HepG2 (cell line): ENCODE data around the gene GMFB. TPM values are rescaled to one million over a fixed set of nuclear protein-coding genes. Genes with fewer than 3 reads are reported as not detected.

Source experiments
- FOSL1 ChIP-seq: sonication (generic); formaldehyde crosslinking; IDR thresholded peaks from 2 replicates; pipeline ENCODE4 v1.9.0; 2021; ENCODE audit warnings: missing genetic modification reagents, borderline replicate concordance
- GABPA ChIP-seq, 2 experiments: IDR thresholded peaks; 2 replicates each; pipeline ENCODE4 v1.6.1; 2011 to 2016; ENCODE audit warnings: low read depth in 2 of 2, low read length in 1 of 2, missing biosample characterization in 1 of 2, missing genetic modification characterization in 1 of 2
- PAX8 ChIP-seq: sonication (generic); formaldehyde crosslinking; IDR thresholded peaks from 2 replicates; pipeline ENCODE4 v1.8.0; 2022; ENCODE audit warnings: mild to moderate bottlenecking, missing genetic modification reagents, borderline replicate concordance
- POLR2A ChIP-seq, 2 experiments: IDR thresholded peaks; 2 replicates each; pipeline ENCODE4 v1.6.1; 2011; ENCODE audit warnings: low read depth in 2 of 2, low read length in 2 of 2, mild to moderate bottlenecking in 1 of 2, moderate library complexity in 1 of 2; ENCODE audit not compliant: insufficient read depth in 1 of 2
- ZFP82 ChIP-seq: sonication (generic); formaldehyde crosslinking; IDR thresholded peaks from 2 replicates; pipeline ENCODE4 v1.5.1; 2020; ENCODE audit warnings: mild to moderate bottlenecking, missing genetic modification reagents, borderline replicate concordance
- ZNF3 ChIP-seq: IDR thresholded peaks from 2 replicates; pipeline ENCODE4 v1.7.0; 2017; ENCODE audit warnings: inconsistent platforms
- ZNF350 ChIP-seq: sonication (generic); formaldehyde crosslinking; IDR thresholded peaks from 2 replicates; pipeline ENCODE4 v1.4.0; 2020; ENCODE audit warnings: mild to moderate bottlenecking, low read depth, missing genetic modification reagents, borderline replicate concordance
- ZNF547 ChIP-seq: sonication (generic); formaldehyde crosslinking; IDR thresholded peaks from 2 replicates; pipeline ENCODE4 v1.5.1; 2020; ENCODE audit warnings: mild to moderate bottlenecking, missing genetic modification reagents
- ZNF75D ChIP-seq: sonication (generic); formaldehyde crosslinking; IDR thresholded peaks from 2 replicates; pipeline ENCODE4 v1.8.1; 2023; ENCODE audit warnings: missing genetic modification reagents, mild to moderate bottlenecking, borderline replicate concordance
- polyA plus RNA-seq, 8 experiments: library from polyadenylated mRNA; depleted of rRNA in 3 of 8; stranded (reverse) in 7 of 8; unstranded in 1 of 8; fragments of >200 nt; fragmentation: Illumina TruSeq in 4 of 8; extraction: Trizol in 4 of 8; gene quantifications; 2 replicates each; pipeline versions ENCODE4 v1.2.1 to v1.2.3, GENCODE V29; 2011 to 2016; ENCODE audit warnings: low read depth in 4 of 8, missing spikeins in 1 of 8, mixed read lengths in 1 of 8; ENCODE audit not compliant: insufficient read depth in 1 of 8
- total RNA-seq, 5 experiments: library from RNA; depleted of rRNA; stranded (reverse); fragments of >200 nt; fragmentation: Illumina TruSeq; extraction: Trizol; gene quantifications; 2 replicates each; pipeline ENCODE4 v1.2.3, GENCODE V29; 2016; ENCODE audit warnings: low read depth in 1 of 5
- TF ChIP-seq, protein P1 (sequence below): sonication (generic); formaldehyde crosslinking; IDR thresholded peaks from 2 replicates; pipeline ENCODE4 v1.4.0; 2020; ENCODE audit warnings: missing genetic modification reagents
- TF ChIP-seq, protein P2 (sequence below), 2 experiments: fragments of 450-650 bp in 1 of 2; sonication (generic) in 1 of 2; formaldehyde crosslinking; IDR thresholded peaks; 2 replicates each; pipeline versions ENCODE4 v1.5.0 to v1.8.0; 2020 to 2022; ENCODE audit warnings: mild to moderate bottlenecking in 1 of 2, missing genetic modification reagents in 1 of 2
- TF ChIP-seq, protein P3 (sequence below): sonication (generic); formaldehyde crosslinking; IDR thresholded peaks from 2 replicates; pipeline ENCODE4 v1.8.0; 2022; ENCODE audit warnings: missing genetic modification reagents, mild to moderate bottlenecking, borderline replicate concordance
- TF ChIP-seq, protein P4 (sequence below): sonication (generic); formaldehyde crosslinking; IDR thresholded peaks from 2 replicates; pipeline ENCODE4 v1.4.0; 2020; ENCODE audit warnings: missing genetic modification reagents, mild to moderate bottlenecking, borderline replicate concordance
- TF ChIP-seq, protein P5 (sequence below): IDR thresholded peaks from 2 replicates; pipeline ENCODE4 v1.6.1; 2012; ENCODE audit warnings: low read depth, low read length, improper control_type of control experiment

The GMFB gene
- total and polyA plus RNA-seq, 2 of the 13 experiments (the other 11 are each of a cell fraction or from before 2014, with no cell fraction given) = 17.3 to 68.2 TPM

DNA sequence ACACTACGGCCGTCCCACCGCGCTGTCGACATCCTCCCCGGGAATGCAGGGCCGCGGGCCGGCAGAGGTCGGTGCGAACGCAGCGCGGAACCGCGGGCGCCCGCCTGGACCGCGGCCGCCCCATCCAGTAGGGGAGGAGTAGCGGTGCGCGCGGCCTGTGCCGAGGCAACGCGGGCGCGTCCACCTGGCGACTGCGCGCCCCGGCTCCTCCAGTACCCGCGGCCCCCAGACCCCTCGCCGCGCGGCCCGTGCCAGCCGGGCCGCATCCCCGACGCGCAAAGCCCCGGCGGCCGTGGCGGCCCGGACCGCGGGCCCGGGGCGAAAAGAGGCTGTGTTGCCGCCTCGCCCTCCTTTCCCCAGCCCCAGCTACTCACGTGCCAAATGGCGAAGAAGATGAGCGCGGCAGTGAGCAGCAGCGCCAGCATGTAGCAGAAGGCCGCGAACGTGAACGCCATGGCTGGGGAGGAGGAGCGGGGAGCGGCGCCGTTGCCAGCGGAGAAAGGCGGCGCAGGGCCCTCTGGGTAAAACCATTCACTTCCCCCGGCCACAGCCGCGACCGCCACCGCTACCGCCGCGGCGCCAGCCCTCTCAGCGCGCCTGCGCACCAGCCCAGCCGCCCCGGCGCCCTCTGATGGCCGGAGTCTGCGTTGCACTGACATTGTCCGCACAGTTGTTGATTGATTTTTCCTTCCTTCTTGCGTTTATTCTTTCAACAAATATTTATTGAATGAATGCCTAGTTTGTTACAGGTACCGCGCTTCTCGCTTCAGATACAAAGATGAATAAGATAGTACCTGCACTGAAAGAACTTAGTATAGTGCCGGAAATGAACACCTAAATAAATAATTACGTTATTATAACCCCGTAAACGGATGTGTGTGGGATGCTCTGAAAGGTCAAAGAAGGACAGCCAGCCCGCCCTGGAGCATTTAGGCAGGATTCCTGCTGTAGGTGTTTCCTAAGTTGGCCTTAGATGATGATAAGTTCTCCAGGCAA lies 47.6 kb downstream of the GMFB start, which contains the start of gene CNIH1 (continued):
- TF ChIP-seq, protein P1, sequence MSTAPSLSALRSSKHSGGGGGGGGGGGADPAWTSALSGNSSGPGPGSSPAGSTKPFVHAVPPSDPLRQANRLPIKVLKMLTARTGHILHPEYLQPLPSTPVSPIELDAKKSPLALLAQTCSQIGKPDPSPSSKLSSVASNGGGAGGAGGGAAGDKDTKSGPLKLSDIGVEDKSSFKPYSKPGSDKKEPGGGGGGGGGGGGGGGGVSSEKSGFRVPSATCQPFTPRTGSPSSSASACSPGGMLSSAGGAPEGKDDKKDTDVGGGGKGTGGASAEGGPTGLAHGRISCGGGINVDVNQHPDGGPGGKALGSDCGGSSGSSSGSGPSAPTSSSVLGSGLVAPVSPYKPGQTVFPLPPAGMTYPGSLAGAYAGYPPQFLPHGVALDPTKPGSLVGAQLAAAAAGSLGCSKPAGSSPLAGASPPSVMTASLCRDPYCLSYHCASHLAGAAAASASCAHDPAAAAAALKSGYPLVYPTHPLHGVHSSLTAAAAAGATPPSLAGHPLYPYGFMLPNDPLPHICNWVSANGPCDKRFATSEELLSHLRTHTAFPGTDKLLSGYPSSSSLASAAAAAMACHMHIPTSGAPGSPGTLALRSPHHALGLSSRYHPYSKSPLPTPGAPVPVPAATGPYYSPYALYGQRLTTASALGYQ (CRISPR knock-in tag) = peak; percentile 46; the same call in 1 of the 2 replicates
- TF ChIP-seq, protein P2, sequence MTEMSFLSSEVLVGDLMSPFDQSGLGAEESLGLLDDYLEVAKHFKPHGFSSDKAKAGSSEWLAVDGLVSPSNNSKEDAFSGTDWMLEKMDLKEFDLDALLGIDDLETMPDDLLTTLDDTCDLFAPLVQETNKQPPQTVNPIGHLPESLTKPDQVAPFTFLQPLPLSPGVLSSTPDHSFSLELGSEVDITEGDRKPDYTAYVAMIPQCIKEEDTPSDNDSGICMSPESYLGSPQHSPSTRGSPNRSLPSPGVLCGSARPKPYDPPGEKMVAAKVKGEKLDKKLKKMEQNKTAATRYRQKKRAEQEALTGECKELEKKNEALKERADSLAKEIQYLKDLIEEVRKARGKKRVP (CRISPR knock-in tag; IDR thresholded peaks at IDR 0.05) = peak in 1 of 2 experiments; percentile 49; a peak in 1 of 4 replicates
- TF ChIP-seq, protein P3, sequence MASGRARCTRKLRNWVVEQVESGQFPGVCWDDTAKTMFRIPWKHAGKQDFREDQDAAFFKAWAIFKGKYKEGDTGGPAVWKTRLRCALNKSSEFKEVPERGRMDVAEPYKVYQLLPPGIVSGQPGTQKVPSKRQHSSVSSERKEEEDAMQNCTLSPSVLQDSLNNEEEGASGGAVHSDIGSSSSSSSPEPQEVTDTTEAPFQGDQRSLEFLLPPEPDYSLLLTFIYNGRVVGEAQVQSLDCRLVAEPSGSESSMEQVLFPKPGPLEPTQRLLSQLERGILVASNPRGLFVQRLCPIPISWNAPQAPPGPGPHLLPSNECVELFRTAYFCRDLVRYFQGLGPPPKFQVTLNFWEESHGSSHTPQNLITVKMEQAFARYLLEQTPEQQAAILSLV (CRISPR knock-in tag) = 0 out of 2 replicates have a peak, but pooled peaks have one; percentile 64
- peak; percentile 34; the same call in 1 of the 2 replicates for TF ChIP-seq GABPA (IDR thresholded peaks at IDR 0.05; ENCODE audit: low read depth, low read length)
- TF ChIP-seq GABPA (CRISPR knock-in tag; IDR thresholded peaks at IDR 0.05; ENCODE audit: low read depth) = peak; percentile 49; the same call in 1 of the 2 replicates
- TF ChIP-seq FOSL1 (CRISPR knock-in tag) = no peak
- 0 out of 2 replicates have a peak, but pooled peaks have one; percentile 46 for TF ChIP-seq ZNF350 (CRISPR knock-in tag)
- TF ChIP-seq, protein P4, sequence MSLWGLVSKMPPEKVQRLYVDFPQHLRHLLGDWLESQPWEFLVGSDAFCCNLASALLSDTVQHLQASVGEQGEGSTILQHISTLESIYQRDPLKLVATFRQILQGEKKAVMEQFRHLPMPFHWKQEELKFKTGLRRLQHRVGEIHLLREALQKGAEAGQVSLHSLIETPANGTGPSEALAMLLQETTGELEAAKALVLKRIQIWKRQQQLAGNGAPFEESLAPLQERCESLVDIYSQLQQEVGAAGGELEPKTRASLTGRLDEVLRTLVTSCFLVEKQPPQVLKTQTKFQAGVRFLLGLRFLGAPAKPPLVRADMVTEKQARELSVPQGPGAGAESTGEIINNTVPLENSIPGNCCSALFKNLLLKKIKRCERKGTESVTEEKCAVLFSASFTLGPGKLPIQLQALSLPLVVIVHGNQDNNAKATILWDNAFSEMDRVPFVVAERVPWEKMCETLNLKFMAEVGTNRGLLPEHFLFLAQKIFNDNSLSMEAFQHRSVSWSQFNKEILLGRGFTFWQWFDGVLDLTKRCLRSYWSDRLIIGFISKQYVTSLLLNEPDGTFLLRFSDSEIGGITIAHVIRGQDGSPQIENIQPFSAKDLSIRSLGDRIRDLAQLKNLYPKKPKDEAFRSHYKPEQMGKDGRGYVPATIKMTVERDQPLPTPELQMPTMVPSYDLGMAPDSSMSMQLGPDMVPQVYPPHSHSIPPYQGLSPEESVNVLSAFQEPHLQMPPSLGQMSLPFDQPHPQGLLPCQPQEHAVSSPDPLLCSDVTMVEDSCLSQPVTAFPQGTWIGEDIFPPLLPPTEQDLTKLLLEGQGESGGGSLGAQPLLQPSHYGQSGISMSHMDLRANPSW = peak; percentile 25; the same call in 1 of the 2 replicates
- no peak for TF ChIP-seq PAX8 (CRISPR knock-in tag)
- TF ChIP-seq ZNF75D (CRISPR knock-in tag) = no peak
- peak; percentile 82 to 86 for TF ChIP-seq POLR2A (IDR thresholded peaks at IDR 0.05; ENCODE audit: insufficient read depth in 1 of 2, low read depth in 2 of 2, low read length in 2 of 2)
- TF ChIP-seq ZFP82 = peak; percentile 64; the same call in 1 of the 2 replicates
- peak; percentile 89; the same call in 1 of the 2 replicates for TF ChIP-seq ZNF3 (CRISPR knock-in tag)
- TF ChIP-seq, protein P5, sequence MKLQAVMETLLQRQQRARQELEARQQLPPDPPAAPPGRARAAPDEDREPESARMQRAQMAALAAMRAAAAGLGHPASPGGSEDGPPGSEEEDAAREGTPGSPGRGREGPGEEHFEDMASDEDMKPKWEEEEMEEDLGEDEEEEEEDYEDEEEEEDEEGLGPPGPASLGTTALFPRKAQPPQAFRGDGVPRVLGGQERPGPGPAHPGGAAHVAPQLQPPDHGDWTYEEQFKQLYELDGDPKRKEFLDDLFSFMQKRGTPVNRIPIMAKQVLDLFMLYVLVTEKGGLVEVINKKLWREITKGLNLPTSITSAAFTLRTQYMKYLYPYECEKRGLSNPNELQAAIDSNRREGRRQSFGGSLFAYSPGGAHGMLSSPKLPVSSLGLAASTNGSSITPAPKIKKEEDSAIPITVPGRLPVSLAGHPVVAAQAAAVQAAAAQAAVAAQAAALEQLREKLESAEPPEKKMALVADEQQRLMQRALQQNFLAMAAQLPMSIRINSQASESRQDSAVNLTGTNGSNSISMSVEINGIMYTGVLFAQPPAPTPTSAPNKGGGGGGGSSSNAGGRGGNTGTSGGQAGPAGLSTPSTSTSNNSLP = peak; percentile 88
- 0 out of 2 replicates have a peak, but pooled peaks have one; percentile 53 for TF ChIP-seq ZNF547 (CRISPR knock-in tag)
